Spleen (tissue), 11 donors: ENCODE results near the gene BUB3. TPM values are rescaled to one million over a fixed set of nuclear protein-coding genes. Genes with fewer than 3 reads are reported as not detected.

Experiments used
- DNase-seq: peaks from one replicate; pipeline ENCODE4 v3.0.0-alpha.2; 2020
- H3K27ac ChIP-seq, 8 donors: fragments of 200-600 bp; sonication (generic) in 7 of 8; 1 replicate in 4 of 8; 2 replicates in 4 of 8; pipeline versions ENCODE4 v1.5.0 to v1.8.0; 2016 to 2021; ENCODE audit warnings: inconsistent platforms in 4 of 8, mild to moderate bottlenecking in 4 of 8, moderate library complexity in 1 of 8
- H3K27me3 ChIP-seq, 7 donors: fragments of 200-600 bp; sonication (generic) in 6 of 7; replicated peaks in 1 of 7; 1 replicate in 4 of 7; 2 replicates in 3 of 7; pipeline versions ENCODE4 v1.5.0 to v1.8.0; 2016 to 2021; ENCODE audit warnings: inconsistent platforms in 3 of 7, mild to moderate bottlenecking in 1 of 7
- H3K36me3 ChIP-seq, 6 donors: fragments of 200-600 bp; sonication (generic) in 5 of 6; 1 replicate in 4 of 6; 2 replicates in 2 of 6; pipeline versions ENCODE4 v1.5.0 to v1.8.0; 2016 to 2021; ENCODE audit warnings: inconsistent platforms in 2 of 6
- H3K4me1 ChIP-seq, 6 donors: fragments of 200-600 bp; sonication (generic) in 5 of 6; 1 replicate in 3 of 6; 2 replicates in 3 of 6; pipeline versions ENCODE4 v1.5.0 to v1.8.0; 2016 to 2021; ENCODE audit warnings: inconsistent platforms in 3 of 6
- H3K4me3 ChIP-seq, 8 donors: fragments of 200-600 bp; sonication (generic) in 7 of 8; 1 replicate in 4 of 8; 2 replicates in 4 of 8; pipeline versions ENCODE4 v1.5.0 to v1.8.0; 2016 to 2021; ENCODE audit warnings: inconsistent platforms in 4 of 8, mild to moderate bottlenecking in 4 of 8, moderate library complexity in 2 of 8
- H3K9me3 ChIP-seq, 8 donors: fragments of 200-600 bp; sonication (generic) in 7 of 8; 1 replicate in 4 of 8; 2 replicates in 4 of 8; pipeline versions ENCODE4 v1.5.0 to v1.8.0; 2016 to 2021; ENCODE audit warnings: inconsistent platforms in 4 of 8
- CTCF ChIP-seq, 11 experiments: fragments of 200-600 bp in 7 of 11; fragments of 450-650 bp in 4 of 11; sonication (generic) in 4 of 11; IDR thresholded peaks in 8 of 11; conservative IDR thresholded peaks in 3 of 11; 1 replicate in 7 of 11; 2 replicates in 4 of 11; pipeline versions ENCODE4 v1.4.0 to v1.8.0; 2016 to 2021; ENCODE audit warnings: antibody characterized with exemption in 11 of 11, inconsistent platforms in 4 of 11, mild to moderate bottlenecking in 1 of 11
- POLR2A ChIP-seq, 3 donors: fragments of 450-650 bp; IDR thresholded peaks; one replicate each; pipeline ENCODE4 v1.5.1; 2017; ENCODE audit warnings: antibody characterized with exemption in 3 of 3, mild to moderate bottlenecking in 1 of 3
- POLR2AphosphoS5 ChIP-seq, 3 donors: sonication (generic); formaldehyde crosslinking; IDR thresholded peaks; one replicate each; pipeline ENCODE4 v1.5.1; 2017; ENCODE audit warnings: antibody characterized with exemption in 3 of 3
- WGBS, 5 donors: extraction: QIAGEN DNeasy Blood & Tissue Kit in 3 of 5; methylation state at CpG; one replicate each; pipeline versions ENCODE4 v1.1.5 to v1.1.7; 2013 to 2018; 5-methylcytosine and 5-hydroxymethylcytosine counted together
- intact Hi-C: fragments of 100-400 bp; cut with DNase I; formaldehyde crosslinking; loops from one replicate; pipeline ENCODE4 v1.15.0; 2023; ENCODE audit warnings: low total_unique reads
- polyA plus RNA-seq, 3 donors: library from polyadenylated mRNA; stranded (reverse); fragments of 200-250 nt; gene quantifications; one replicate each; pipeline ENCODE4 v1.2.1, GENCODE V29; 2013
- total RNA-seq, 7 donors: library from RNA; depleted of rRNA in 3 of 7; stranded (reverse); fragments of >200 nt in 3 of 7; fragmentation: NEBNext Ultra II Directional in 4 of 7; extraction: Animal tissue kit (Norgen Biotek cat#: 25700) in 4 of 7; gene quantifications; one replicate each; pipeline versions ENCODE4 v1.1.0 to v1.2.1, GENCODE V29; 2016 to 2021
- donor health status: healthy with polysubstance abuse.
- donor health status: DM: no; HTN: no; CAD: no; lungs with moderate emphysema.
- donor health status: DM: no; HTN: no; CAD: no.
- donor health status: Bipolar disorder and iron deficiency.
- donor health status: healthy.
- donor health status: DM: no; HTN: no; CAD: no.
- donor health status: DM: yes; HTN: yes; CAD: no.

BUB3 gene
- total and polyA plus RNA-seq, 10 donors: 33.7 to 193 (median 98.4) TPM

- Histone ChIP-seq H3K4me3 (peak overlapping the region in 7 of 8 donors; percentile 12 to 72 (median 24)), H3K4me1 (peaks cover 37 to 78% (median 72%) of the 10 kb centered on the region in 6 donors), H3K9me3 (no peaks in the 10 kb centered on the region), H3K27me3 (peaks cover 43 to 100% (median 93%) of the 10 kb centered on the region in 7 donors), H3K27ac (no peak overlapping the region), H3K36me3 (no peaks in the 10 kb centered on the region)
- TF ChIP-seq CTCF (IDR thresholded peaks at IDR 0.05 in 8 of 11, conservative IDR thresholded peaks at IDR 0.05 in 3 of 11) (no peak), POLR2AphosphoS5 (IDR thresholded peaks at IDR 0.05) (no peak), POLR2A (IDR thresholded peaks at IDR 0.05) (no peak)
- DNase-seq: peak; percentile 77
- intact Hi-C loops: no loop called here
- 3 to 4% (median 4%) methylated on average over 26 to 55 of the region's 55 CpGs for WGBS, 5 donors
Observed at GRCh38 chr10:123148414-123149161, 5.6 kb upstream of the BUB3 start.

- 5 to 14% (median 10%) methylated on average over 12 of the region's 12 CpGs for WGBS, 5 donors
- Histone ChIP-seq H3K27ac (no peak overlapping the region), H3K4me3 (peak overlapping the region in 7 of 8 donors; percentile 37 to 72 (median 42)), H3K36me3 (no peaks in the 10 kb centered on the region), H3K27me3 (peaks cover 41 to 94% (median 87%) of the 10 kb centered on the region in 7 donors), H3K9me3 (no peaks in the 10 kb centered on the region), H3K4me1 (peaks cover 37 to 79% (median 74%) of the 10 kb centered on the region in 6 donors)
- TF ChIP-seq POLR2AphosphoS5 (IDR thresholded peaks at IDR 0.05): no peak
- DNase-seq: no peak
- intact Hi-C loops: no loop called here
Observed at GRCh38 chr10:123149162-123149567, 5.0 kb upstream of the BUB3 start.

GRCh38 chr10:123149568-123150270 is 4.5 kb upstream of the BUB3 start:
- 2 to 8% (median 3%) methylated on average over 53 to 76 of the region's 76 CpGs for WGBS, 5 donors

More at GRCh38 chr10:123149568-123150270, 4.5 kb upstream of the BUB3 start:
- TF ChIP-seq POLR2A (IDR thresholded peaks at IDR 0.05): no peak
- TF ChIP-seq CTCF (IDR thresholded peaks at IDR 0.05 in 8 of 11, conservative IDR thresholded peaks at IDR 0.05 in 3 of 11): no peak
- TF ChIP-seq POLR2AphosphoS5 (IDR thresholded peaks at IDR 0.05): no peak
- Histone ChIP-seq H3K36me3 (no peaks in the 10 kb centered on the region), H3K4me3 (peak overlapping the region; percentile 12 to 72 (median 40)), H3K4me1 (peaks cover 37 to 77% (median 71%) of the 10 kb centered on the region in 6 donors), H3K9me3 (no peaks in the 10 kb centered on the region), H3K27me3 (peaks cover 41 to 88% (median 82%) of the 10 kb centered on the region in 7 donors), H3K27ac (no peak overlapping the region)
- intact Hi-C loops: loop anchor here (10.0 kb wide), 1 partner anchor 195 kb away; the partner anchor contains the start of gene C10orf88
- peak; percentile 79 for DNase-seq
